HG03135 (cell line): Measurements from ENCODE around the gene KIRREL1.

Experiments
- ATAC-seq: cut with Tn5 transposase; IDR thresholded peaks from one replicate; pipeline ENCODE4 v1.9.1; 2021; ENCODE audit warnings: mild to moderate bottlenecking, moderate library complexity; ENCODE audit not compliant: unreplicated experiment

Gene KIRREL1

DNA sequence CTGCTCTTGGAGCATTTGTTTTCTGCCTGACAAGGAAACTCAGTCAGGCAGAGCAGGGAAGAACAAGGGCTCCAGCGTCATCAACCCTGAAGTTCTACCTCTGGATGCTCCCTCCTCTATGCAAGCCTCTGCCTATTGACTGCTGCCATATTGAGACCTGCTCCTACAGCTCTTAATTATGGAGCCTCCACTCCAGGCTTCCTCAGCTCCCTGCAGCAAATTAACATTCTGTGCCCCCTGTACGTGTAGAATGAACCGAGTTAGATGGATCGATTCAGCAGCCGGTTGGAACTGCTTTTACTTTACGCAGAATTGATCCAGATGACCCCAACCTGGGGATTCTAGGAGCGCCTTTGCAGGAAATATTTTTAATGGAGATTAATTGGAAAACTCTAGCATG, 68.7 kb downstream of the KIRREL1 start:
- ATAC-seq: no peak

DNA sequence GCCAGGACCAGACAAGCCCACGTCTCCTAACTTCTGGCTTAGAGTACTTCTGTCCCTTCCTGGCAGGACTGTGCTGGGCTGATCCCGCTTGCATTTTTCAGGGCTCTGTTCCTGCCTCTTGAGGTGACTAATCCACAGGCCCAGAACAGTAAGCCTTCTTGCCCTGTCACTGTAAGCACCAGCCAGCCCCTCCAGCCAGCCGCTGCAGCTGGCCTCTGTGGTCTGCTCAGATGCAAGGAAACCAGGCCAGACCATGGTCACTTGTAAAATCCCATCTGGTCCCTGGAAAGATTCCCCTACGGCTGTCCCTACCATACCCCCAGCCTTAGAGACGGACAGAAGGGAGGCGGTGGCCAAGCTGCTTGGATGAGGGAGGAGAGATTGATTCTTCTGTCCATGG, 74.2 kb downstream of the KIRREL1 start:
- ATAC-seq: no peak

DNA sequence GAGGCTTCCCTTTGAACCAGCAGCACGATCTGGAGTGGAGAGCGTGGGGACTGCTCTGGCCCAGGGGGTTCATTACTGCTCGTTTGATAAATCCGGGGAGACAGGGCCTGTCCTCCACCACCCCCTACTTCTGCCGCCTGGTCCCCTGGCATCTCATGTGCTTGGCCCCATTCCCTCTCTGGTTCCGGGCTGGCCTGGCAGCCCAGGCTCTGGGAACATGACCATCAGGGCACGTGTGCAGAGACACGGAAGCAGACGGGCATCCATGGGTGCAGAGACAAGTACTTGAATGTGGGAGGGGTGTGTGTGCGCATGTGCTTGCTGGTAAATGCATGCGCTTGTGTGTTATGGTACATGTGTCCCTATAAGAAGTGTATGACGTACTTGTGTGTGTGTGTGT, 75.5 kb downstream of the KIRREL1 start:
- no peak for ATAC-seq

DNA sequence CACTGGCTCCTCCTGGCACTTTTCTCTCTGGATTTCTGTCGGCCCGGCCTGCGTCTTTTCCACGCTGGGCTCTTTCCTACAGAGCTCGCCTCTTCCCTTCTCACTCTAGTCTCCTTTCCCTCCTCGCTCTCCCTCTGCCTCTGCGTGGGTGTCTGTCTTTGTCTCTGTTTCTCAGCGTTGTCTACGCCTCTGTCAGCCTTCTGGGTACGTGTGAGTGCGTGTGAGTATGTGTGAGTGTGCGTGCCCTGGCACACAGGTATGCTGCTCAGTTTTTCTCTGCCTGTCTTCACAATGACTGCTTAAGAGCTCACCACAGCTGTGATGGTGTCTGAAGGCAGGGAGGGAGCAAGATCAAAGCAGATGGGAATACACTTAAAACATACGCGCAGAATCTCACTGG, 77.7 kb downstream of the KIRREL1 start:
- ATAC-seq: no peak

DNA sequence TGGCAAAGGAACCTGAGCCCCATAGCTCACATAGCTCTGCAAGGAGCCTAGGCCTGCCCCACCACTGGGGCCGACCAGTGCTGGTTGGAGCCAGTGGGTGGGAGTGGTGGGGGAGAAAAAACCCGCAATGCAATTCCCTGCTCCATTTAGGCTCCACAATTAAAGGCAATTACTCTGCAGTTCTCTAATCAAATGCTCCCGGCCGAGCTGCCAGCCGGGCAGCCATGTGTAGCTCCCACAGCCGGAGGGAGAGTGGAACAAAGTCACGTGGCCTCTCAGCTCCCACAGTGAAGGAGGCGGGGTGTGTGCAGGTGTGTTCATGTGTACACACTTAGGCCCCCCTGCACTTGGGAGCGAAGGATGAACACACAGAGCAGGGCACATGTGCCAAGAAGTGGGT, 81.6 kb downstream of the KIRREL1 start:
- no peak for ATAC-seq

DNA sequence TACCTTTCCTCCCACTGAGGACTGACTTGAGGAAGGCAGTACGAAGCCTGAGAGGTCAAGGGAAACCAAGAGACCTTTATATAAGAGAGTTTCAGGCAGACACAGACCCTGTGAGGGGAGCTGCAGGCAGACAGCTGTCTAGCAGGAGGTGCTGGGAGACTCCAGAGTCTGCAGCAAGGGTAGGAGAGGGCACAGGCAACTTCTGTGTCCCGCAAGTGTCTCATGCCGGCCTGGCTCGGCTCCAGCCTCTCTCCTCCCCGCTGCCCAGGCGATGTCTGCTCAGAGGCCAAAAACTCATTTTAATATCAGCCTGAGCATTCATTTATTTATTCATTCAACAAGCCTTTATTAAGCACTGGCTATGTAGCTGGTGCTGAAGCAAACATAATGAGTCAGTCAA, 83.0 kb downstream of the KIRREL1 start:
- no peak for ATAC-seq

DNA sequence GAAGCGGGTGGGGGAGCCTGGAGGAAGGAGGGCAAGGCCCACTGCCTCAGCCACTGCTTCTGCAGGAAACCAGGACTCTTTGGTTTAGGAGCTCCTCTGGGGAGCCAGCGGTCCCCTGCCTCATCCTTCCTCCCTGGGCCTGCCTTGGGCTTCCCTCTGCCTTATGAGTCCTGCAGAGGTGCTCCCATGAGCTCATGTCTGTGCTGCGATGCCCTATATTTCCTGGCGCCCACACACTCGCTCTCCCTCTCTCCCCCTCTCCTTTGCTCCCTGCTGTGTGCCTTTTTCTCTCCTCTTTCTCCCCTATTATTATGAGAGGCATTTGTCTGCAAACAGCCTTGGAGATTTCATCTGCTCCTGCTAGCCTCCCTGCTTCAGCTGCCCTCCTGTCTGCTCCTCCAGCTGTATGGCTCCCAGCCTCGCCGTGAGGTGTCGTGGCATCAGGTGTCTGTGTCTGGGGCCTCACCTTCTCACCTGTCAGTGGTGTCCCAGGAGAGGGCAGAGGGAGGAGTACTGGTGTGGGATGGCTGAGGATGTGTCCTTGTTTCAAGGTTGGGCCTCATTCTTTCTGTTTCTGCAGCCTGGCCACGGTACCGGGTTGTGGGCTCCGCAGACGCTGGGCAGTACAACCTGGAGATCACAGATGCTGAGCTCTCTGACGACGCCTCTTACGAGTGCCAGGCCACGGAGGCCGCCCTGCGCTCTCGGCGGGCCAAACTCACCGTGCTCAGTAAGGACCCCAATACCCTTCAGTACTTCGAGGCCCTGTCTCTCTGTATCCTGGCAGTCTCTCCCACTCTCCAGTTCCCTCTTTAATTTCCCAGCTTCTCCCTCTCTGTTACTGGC, 84.2 kb downstream of the KIRREL1 start:
- ATAC-seq: no peak

DNA sequence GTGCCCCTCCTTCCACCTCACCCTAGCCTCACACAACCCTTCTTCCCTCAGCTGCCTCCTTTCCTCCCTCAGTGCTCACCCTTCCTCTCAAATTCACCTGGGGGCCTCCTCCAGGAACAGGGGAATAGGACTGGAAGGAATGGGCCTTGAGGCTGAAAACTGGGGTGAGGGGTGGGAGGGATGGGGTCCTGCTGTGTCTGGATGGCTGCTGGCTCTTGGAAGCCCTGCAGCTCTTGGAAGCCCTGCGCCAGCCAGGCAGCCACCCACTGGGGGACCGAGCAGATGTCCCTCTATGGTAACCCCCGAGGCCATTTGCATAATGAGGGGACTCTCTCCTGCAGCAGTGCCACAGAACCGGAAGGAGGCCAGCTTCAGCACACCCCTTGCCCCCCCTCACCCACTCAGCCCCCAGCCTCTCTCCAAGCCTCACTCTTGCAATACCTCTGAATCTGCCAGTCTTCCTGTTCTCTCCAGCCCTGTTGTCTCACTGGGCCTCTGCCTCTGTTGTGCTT, 85.2 kb downstream of the KIRREL1 start:
- ATAC-seq: no peak

DNA sequence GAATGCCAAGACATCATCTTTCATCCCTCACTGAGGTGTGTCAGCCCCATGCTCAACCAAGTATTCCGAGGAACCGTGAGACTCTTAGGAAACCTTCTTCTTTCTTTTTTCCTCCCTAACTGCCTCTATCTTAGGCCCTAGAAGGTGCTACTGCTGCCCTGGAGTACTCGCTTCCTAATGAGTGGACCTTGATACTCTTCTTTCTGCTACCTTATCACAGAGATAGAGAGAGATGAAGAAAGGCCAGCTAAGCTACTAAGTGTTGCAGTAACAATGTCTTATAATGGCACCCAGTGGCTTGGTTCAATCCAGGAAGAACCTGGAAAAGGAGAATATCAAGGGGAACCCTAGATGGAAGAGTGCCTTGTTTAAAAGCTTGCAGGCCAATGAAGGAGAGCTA, 86.6 kb downstream of the KIRREL1 start:
- ATAC-seq: no peak

DNA sequence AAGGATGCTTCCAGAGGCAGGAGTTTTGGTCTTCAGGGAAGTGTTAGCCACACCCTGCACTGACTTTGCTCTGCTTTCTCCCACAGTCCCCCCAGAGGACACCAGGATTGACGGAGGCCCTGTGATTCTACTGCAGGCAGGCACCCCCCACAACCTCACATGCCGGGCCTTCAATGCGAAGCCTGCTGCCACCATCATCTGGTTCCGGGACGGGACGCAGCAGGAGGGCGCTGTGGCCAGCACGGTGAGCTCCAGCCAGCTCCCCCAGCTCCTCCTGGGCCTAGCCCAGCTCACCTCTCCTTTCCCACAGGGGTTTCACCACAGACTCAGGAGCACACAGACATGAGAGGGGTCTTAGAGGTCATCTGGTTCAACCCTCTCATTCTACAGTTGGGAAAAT, 90.9 kb downstream of the KIRREL1 start:
- ATAC-seq: no peak

DNA sequence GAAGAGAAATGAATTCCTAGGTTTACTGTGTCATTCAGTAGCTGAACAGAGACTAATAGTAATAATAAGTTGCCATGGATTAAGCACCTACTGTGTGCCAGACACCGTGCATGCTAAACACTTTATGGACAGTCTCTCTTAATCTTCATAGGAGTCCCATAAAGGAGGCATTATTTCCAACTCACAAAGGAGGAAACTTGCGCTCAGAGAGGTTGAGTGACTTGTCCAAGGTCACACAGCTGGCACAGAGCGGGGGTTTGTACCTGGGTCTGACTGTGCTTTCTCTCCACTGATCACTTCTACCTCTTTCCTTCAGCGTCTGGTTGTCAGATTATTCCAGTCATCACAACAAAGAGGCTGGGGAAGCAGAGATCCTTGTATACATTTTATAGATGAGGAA, 91.3 kb downstream of the KIRREL1 start:
- ATAC-seq: no peak

DNA sequence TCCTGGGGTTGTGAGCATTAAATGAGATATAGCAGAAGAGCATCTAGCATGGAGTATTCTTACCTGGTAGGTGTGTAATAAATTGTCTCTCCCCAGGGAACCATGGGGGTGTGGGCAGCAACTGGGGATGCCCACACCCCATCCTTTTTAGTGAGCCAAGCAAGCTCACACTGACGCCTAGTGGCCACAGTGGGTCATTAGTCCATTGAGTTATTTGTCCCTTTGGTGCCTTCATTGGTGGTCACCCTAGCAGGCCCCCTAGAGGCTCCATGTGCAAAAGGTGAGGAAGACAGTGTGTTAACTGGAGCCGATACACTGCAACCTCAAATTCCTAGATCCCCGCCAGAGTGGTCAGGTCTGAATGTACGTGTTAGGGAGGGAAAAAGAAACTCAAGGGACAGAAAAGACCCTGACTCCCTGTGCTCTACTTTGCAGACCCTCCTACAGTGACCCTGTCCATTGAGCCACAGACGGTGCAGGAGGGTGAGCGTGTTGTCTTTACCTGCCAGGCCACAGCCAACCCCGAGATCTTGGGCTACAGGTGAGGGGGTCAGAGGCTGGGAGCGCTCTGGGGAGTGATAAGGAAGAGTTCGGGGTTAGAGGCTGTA, 94.0 kb downstream of the KIRREL1 start:
- no peak for ATAC-seq

DNA sequence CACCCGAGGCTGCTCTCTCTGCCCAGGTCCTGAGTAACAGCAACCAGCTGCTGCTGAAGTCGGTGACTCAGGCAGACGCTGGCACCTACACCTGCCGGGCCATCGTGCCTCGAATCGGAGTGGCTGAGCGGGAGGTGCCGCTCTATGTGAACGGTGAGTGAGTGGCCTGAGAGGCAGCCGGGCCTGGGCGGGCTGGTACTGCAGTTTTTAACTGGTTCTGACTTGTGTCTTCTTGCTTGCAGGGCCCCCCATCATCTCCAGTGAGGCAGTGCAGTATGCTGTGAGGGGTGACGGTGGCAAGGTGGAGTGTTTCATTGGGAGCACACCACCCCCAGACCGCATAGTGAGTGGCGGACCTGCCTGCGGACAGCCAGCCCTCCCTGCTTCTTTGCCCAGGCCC, 96.0 kb downstream of the KIRREL1 start:
- ATAC-seq: no peak

DNA sequence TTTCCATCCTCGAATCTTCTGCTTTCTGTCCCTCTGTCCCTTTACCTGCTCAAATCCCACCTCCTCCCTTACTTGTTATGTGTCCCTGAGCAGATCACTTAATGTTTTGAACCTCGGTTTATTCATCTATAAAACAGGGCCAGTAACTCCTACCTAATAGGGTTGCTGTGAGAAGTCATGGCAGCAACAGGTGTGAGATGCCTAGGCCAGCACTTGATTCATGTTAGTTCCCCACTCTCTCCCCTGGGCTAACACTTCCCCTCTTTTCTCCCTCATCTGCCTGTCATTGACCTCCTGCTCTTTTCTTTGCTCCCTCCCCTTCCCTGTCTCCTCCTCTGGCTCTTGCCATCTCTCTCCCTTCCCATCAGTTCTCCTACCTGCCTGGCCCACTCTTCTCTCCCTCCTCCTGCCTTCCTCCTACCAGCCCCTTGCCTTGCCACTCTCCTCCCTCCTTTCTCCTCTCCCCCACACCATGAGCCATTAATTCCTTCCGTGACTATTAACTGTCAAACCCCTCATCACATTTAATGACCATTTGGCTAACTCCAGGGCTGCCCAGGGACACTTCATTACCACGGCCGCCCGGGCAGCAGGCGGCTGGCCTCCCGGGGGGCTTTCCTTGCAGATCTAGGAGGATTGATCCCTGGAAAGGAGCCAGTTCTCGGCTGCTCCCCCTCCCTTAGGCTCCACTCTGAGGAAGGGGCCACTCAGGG, 96.6 kb downstream of the KIRREL1 start:
- no peak for ATAC-seq

DNA sequence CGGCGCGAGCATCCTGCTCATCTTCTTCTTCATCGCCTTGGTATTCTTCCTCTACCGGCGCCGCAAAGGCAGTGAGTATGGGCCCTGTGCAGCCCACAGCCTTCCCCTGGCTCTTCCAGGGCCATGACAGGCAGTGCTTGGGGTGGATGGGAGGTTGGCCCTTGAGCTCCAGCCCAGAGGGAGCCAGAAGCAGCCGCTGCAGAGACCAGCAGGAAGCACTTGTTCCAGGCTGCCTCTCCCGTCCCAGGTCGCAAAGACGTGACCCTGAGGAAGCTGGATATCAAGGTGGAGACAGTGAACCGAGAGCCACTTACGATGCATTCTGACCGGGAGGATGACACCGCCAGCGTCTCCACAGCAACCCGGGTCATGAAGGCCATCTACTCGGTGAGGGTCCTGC, 99.9 kb downstream of the KIRREL1 start:
- ATAC-seq: no peak

DNA sequence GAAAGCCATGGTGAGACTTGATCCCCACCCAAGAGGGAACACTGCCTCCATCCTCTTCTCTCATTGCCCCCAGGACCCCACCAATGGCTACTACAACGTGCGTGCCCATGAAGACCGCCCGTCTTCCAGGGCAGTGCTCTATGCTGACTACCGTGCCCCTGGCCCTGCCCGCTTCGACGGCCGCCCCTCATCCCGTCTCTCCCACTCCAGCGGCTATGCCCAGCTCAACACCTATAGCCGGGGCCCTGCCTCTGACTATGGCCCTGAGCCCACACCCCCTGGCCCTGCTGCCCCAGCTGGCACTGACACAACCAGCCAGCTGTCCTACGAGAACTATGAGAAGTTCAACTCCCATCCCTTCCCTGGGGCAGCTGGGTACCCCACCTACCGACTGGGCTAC, 101.1 kb downstream of the KIRREL1 start:
- no peak for ATAC-seq

DNA sequence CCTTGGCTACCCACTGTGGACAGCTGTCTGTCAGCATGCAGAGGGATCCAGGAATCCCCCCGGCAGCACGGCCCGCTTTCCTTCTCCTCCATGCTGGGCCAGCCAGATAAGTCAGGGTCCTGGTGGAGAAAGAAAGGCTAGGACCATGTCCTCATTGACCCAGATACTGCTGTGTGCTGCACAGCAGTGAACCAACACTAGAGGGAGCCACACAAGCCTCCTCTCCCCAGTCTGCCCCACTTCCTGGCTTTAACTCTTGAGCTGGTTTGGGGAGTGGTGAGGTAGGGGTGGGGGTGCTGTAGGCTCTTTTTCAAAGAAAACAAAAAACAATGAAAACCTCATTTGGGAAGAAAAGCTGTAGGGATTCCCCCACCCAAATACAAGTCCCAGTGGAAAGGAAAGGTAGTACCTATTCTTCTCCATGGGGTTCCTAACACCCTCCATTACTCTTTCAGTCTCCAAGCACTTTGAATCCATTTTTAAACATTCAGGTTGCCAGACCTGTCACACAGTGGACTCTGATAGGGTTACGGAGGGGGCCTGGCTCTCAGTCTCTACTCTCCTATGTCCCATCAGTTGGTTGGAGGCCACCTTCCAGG, 102.4 kb downstream of the KIRREL1 start:
- ATAC-seq: no peak

DNA sequence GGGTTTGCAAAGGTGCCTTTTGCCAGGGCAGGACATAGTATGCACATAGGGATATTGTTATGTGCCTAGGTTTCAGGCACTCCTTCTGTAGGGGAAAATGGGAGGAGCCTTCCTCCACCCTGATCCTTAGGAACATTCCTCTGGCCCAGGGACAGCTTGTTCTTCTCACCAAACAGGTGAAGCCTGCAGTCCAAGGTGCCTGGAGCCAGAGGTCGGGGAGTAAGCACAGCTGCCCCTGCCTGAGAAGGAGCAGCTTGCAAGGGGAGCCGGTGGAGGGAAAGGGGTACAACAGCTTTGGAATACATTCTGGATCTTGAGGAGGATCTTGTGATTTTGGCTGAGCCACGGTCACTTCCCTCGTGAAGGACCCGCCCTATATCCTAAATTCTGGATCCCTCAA, 104.8 kb downstream of the KIRREL1 start:
- ATAC-seq: no peak

DNA sequence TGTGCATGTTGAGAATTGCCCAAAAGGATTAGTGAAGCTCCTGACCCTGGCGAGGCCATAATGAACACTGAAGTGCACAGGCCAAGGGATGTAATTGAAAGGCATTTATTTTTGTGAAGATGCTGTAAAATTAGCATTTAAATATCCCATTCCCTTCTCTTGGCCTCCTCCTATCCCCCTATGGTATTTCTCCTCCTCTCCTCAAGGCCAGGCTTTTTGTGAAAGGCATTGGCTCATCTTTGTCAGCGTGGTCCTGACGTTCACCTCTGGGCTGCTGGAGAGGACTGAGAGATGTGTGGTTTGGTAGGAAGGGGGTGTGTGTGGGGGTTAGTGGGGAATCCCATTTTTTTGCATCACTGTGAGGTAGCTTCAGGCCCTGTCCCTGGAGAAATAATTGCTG, 105.7 kb downstream of the KIRREL1 start:
- ATAC-seq: no peak

DNA sequence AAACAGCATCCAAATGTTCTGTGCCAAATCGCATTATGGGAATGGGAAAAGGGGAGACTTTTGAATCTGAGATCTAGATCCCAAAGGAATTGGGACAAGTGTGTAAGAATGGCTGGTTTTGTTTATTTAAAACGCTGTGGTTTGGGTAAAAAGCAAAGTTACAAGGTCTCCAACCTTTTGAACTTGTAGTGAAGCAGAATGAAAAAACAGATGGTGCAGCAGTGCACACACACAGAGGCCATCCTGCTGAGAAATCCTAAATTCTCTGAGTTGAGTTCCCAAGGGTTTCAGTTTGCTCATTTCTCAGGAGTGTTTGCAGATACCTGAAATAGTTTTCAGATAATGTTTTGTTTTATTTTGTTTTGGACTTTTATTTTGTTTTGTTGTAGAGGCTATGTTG, 107.1 kb downstream of the KIRREL1 start:
- ATAC-seq: no peak

DNA sequence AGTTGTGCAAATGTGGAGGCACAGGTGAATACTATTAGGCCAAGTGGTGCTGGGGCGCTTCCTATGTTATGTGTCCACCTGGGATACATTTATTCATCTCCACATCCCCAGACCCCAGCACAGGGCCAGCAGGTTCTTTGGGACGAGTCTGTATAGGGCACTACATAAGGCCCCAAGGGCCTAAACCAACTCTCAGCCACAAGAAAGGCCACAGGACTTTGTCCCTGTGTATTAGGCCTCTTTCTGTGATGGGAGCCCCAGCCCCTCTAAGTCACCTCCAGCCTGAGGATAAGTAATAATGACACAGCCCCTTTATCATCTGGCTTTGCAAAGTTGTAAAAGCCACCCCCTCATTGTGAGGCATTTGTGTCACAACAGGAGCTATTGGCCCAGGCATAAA, 108.0 kb downstream of the KIRREL1 start:
- ATAC-seq: no peak

DNA sequence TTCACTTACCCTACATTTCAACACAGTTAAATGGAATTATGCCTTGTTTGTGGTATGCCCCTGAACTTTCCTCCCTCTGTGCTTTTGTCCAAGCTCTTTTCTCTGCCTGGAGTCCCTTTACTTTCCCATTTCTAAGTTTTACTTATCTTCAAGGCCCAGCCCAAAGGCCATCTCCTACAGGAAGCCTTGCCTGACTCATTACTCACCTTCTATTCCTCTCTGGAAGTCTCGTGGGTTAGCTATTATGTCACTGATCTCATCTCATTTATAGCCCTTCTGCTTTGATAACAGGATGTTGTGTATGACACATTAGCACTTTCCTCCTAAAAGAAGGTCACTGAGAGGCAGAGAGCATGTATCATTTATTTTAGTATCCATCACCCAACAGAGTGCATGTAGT, 108.5 kb downstream of the KIRREL1 start:
- ATAC-seq: no peak
